ENCODE results near the gene OCA2.

DNA sequence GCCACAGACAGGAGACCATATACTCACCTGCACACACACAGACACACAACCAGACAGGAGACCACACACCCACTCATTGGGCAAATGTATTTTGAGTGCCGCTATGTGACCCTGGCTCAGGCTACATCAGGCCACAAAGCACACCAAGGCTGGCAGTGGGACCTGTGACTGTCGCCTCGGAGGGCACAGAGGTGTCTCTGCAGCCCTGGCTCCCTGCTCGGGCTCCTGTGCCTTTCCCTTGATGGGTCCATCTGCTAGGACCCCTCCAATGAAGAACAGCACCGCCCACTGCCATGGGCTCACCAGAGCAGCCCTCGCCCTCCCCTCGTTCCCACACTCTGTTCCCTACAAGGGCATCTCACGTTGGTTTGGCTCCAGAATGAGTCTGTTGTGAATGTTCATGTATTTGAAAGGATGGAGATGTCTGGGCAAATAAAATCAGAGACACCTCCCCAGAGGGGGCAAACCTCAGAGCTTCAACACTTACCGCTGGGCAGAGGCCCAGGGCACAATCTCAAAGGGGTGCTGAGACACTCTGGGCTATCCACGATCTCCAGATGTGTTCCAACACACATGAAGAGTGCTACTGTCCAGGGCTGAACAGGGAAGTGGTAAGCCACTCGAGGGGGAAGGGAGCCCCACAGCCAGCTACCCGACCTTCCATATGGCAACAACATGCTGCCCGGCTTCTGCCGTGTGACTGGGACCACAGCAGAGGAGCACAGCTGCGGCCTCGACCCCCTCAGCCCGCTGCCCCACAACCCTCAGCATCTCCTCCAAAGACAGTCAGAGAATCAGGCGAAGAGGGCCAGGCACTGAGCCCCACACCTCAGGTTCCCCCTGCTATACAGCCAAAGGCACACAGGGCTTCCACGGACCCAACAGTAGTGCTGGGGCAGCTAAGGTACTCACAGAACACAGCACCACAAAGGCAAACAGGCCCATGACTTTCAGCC, 74.9 kb downstream of the OCA2 start:
- TF ChIP-seq, protein P1, sequence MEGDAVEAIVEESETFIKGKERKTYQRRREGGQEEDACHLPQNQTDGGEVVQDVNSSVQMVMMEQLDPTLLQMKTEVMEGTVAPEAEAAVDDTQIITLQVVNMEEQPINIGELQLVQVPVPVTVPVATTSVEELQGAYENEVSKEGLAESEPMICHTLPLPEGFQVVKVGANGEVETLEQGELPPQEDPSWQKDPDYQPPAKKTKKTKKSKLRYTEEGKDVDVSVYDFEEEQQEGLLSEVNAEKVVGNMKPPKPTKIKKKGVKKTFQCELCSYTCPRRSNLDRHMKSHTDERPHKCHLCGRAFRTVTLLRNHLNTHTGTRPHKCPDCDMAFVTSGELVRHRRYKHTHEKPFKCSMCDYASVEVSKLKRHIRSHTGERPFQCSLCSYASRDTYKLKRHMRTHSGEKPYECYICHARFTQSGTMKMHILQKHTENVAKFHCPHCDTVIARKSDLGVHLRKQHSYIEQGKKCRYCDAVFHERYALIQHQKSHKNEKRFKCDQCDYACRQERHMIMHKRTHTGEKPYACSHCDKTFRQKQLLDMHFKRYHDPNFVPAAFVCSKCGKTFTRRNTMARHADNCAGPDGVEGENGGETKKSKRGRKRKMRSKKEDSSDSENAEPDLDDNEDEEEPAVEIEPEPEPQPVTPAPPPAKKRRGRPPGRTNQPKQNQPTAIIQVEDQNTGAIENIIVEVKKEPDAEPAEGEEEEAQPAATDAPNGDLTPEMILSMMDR (IDR thresholded peaks at IDR 0.05), result no peak
- TF ChIP-seq POLR2A (IDR thresholded peaks at IDR 0.05; ENCODE audit: low read depth) (no peak), EP300 (IDR thresholded peaks at IDR 0.05) (no peak)
